Measurements from ENCODE around the gene PPM1H. TPM values are rescaled to one million over a fixed set of nuclear protein-coding genes. Genes with fewer than 3 reads are reported as not detected.

The PPM1H gene
- total and polyA plus RNA-seq, 2 of the 8 experiments (the other 6 are each of a cell fraction or from before 2014, with no cell fraction given) = 16.4 to 36.1 TPM

DNA sequence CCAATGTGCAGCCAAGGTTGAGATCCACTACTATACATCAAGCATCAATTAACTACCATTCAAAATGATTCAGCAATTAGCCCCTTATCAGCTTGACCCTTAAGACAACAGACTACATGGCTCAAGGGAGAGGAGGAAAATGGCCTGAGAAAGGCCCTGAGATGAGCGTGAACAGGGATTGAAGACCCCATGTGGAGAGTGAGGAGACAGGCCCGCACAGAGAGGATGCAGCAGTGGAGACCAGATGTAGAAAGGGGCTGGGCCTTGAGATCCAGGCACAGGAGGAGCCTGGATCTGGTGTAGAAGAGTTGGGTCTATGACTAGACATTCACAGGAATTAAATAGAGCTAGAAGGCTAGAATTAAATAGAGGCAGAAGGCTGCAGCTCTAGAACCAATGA, 239.3 kb downstream of the PPM1H start:
- H3K14ac ChIP-seq (ENCODE audit: insufficient read length) = no peak overlapping the region
- no peaks in the 10 kb centered on the region for H3K79me1 ChIP-seq (ENCODE audit: low read depth, low read length)
- ChIA-PET CTCF (ENCODE audit: partially characterized antibody) (interaction anchor here (1.1 to 1.8 kb wide), 8 partner anchors 12 to 258 kb away, joined by 3 to 5 read pairs (median 4); no protein-coding TSS in a partner anchor), POLR2A (ENCODE audit: partially characterized antibody) (interaction anchor here (1.3 to 1.8 kb wide), 3 partner anchors 9 to 14 kb away, joined by 3 to 9 read pairs (median 3); no protein-coding TSS in a partner anchor)
- H3K23me2 ChIP-seq (ENCODE audit: low read depth, low read length) = no peaks in the 10 kb centered on the region
- H3K9me3 ChIP-seq (ENCODE audit: insufficient read depth in 2 of 2, low read depth in 1 of 2, low read length in 1 of 2) = no peaks in the 10 kb centered on the region
- H4K20me1 ChIP-seq (replicated peaks in 1 of 2; ENCODE audit: control insufficient read depth in 1 of 2, insufficient read depth in 2 of 2, low read length in 2 of 2) = no peaks in the 10 kb centered on the region
- no peak overlapping the region for H3K18ac ChIP-seq (ENCODE audit: extremely low read depth, low read length)
- H4K8ac ChIP-seq (ENCODE audit: extremely low read depth, insufficient read depth, low read length) = no peak overlapping the region
- H3K9ac ChIP-seq (replicated peaks in 1 of 4; ENCODE audit: extremely low read depth in 1 of 4, low read depth in 3 of 4, low read length in 3 of 4) = no peak overlapping the region
- H3K4ac ChIP-seq (replicated peaks; ENCODE audit: insufficient read length, low read depth, low read length) = no peak overlapping the region
- H2BK20ac ChIP-seq (ENCODE audit: low read length) = no peak overlapping the region
- H3K4me2 ChIP-seq (ENCODE audit: insufficient read depth in 1 of 2, low read depth in 2 of 2, low read length in 2 of 2) = no peak overlapping the region
- no peak overlapping the region for H3K4me3 ChIP-seq (ENCODE audit: extremely low read depth in 1 of 4, insufficient read depth in 2 of 4, low read depth in 3 of 4, low read length in 4 of 4)
- no peak overlapping the region for H4K5ac ChIP-seq (ENCODE audit: insufficient read length, low read depth, low read length)
- no peaks in the 10 kb centered on the region for H3K27me3 ChIP-seq (replicated peaks in 1 of 4; ENCODE audit: control insufficient read depth in 3 of 4, extremely low read depth in 1 of 4, insufficient read depth in 3 of 4, low read length in 3 of 4)
- H3K79me2 ChIP-seq (ENCODE audit: control insufficient read depth in 1 of 2, insufficient read depth in 2 of 2, low read length in 2 of 2) = no peaks in the 10 kb centered on the region
- peaks cover 0 to 4% (median 0%) of the 10 kb centered on the region in 4 experiments; a peak in 3 of 8 replicates for H3K36me3 ChIP-seq (ENCODE audit: control insufficient read depth in 2 of 4, insufficient read depth in 4 of 4, low read length in 3 of 4)
- H4K91ac ChIP-seq (replicated peaks; ENCODE audit: insufficient read length, low read length) = no peak overlapping the region
- no peak overlapping the region for H3K56ac ChIP-seq (replicated peaks; ENCODE audit: insufficient read length, low read depth, low read length)
- H2AK5ac ChIP-seq (ENCODE audit: low read depth, low read length) = no peak overlapping the region
- H3K23ac ChIP-seq (ENCODE audit: insufficient read length) = no peak overlapping the region
- no peak overlapping the region for H3K27ac ChIP-seq (ENCODE audit: low read depth, low read length)
- 0 out of 2 replicates have a peak overlapping the region, but pooled peaks have one; percentile 9 for H2BK5ac ChIP-seq (ENCODE audit: low read depth, low read length)
- no peak for FAIRE-seq
- TF ChIP-seq, protein P1, sequence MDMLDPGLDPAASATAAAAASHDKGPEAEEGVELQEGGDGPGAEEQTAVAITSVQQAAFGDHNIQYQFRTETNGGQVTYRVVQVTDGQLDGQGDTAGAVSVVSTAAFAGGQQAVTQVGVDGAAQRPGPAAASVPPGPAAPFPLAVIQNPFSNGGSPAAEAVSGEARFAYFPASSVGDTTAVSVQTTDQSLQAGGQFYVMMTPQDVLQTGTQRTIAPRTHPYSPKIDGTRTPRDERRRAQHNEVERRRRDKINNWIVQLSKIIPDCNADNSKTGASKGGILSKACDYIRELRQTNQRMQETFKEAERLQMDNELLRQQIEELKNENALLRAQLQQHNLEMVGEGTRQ (IDR thresholded peaks at IDR 0.05; ENCODE audit: low read length) = no peak
- TF ChIP-seq CEBPB (IDR thresholded peaks at IDR 0.05; ENCODE audit: low read depth, low read length) = no peak
- no peak for TF ChIP-seq ASH2L (IDR thresholded peaks at IDR 0.05; ENCODE audit: low read length)
- TF ChIP-seq HDAC2 (IDR thresholded peaks at IDR 0.05; ENCODE audit: borderline replicate concordance in 1 of 2, low read depth in 2 of 2, low read length in 2 of 2) = no peak
- TF ChIP-seq BACH1 (IDR thresholded peaks at IDR 0.05; ENCODE audit: low read length) = no peak
- no peak overlapping the region for H2BK120ac ChIP-seq (replicated peaks; ENCODE audit: low read depth, low read length)
- H2AFZ ChIP-seq (ENCODE audit: low read length) = no peak overlapping the region
- DNase-seq (ENCODE audit: low read depth in 1 of 2, low spot score in 2 of 2) = no peak
- no peak overlapping the region for H2BK15ac ChIP-seq (ENCODE audit: low read length)
- H2BK12ac ChIP-seq (ENCODE audit: low read depth, low read length) = no peak overlapping the region
- H3K4me1 ChIP-seq (replicated peaks in 1 of 4; ENCODE audit: control insufficient read depth in 3 of 4, insufficient read depth in 4 of 4, low read length in 3 of 4) = 0 out of 7 replicates have a peak, but pooled peaks cover 0 to 2% (median 0%) of the 10 kb centered on the region in 4 experiments
- WGBS, 2 experiments (ENCODE audit: extremely low coverage in 1 of 2, insufficient coverage in 1 of 2, insufficient read length in 1 of 2, insufficient replicate concordance in 2 of 2, low coverage in 1 of 2, low lambda C conversion rate in 2 of 2, missing lambda C conversion rate in 1 of 2) = 79% methylated on average over 2 of the region's 2 CpGs; no CpG with 5 or more reads in 1 of the 2 experiments
